GM18873 (cell line): ENCODE results near the gene MAPK1.
"Not testable (repeated sequence)": the region's sequence is repeated elsewhere in the genome, so short reads cannot be mapped to it uniquely, and the experiment has no call there.

Experiments
- ATAC-seq: cut with Tn5 transposase; IDR thresholded peaks from one replicate; pipeline ENCODE4 v1.9.1; 2021; ENCODE audit warnings: mild to moderate bottlenecking, moderate library complexity, moderate number of reproducible peaks; ENCODE audit not compliant: unreplicated experiment, low FRiP score

Gene MAPK1

GRCh38 chr22:21882754-21883333 lies 15.4 kb upstream of the MAPK1 start:
- not testable (repeated sequence) for ATAC-seq

GRCh38 chr22:21881841-21882753 lies 14.7 kb upstream of the MAPK1 start:
- ATAC-seq = no peak

GRCh38 chr22:21876486-21877176 lies 9.2 kb upstream of the MAPK1 start:
- ATAC-seq = no peak

- not testable (repeated sequence) for ATAC-seq
These were observed 7.5 kb upstream of the MAPK1 start for GRCh38 chr22:21874953-21875352.

- no peak for ATAC-seq
These were observed 6.2 kb upstream of the MAPK1 start for GRCh38 chr22:21873619-21874018.

GRCh38 chr22:21872741-21873140 lies 5.3 kb upstream of the MAPK1 start:
- not testable (repeated sequence) for ATAC-seq

GRCh38 chr22:21868651-21869050 lies 1.2 kb upstream of the MAPK1 start:
- ATAC-seq = no peak

- ATAC-seq = peak; percentile 3
These were observed 465 bp downstream of the MAPK1 start for GRCh38 chr22:21866833-21867527.

- no peak for ATAC-seq
These were observed 2.4 kb downstream of the MAPK1 start for GRCh38 chr22:21865041-21865440.

GRCh38 chr22:21862386-21863245 lies 4.8 kb downstream of the MAPK1 start:
- no peak for ATAC-seq

GRCh38 chr22:21861851-21862250 lies 5.6 kb downstream of the MAPK1 start:
- no peak for ATAC-seq

- no peak for ATAC-seq
These were observed 6.1 kb downstream of the MAPK1 start for GRCh38 chr22:21861264-21861848.

GRCh38 chr22:21860491-21861039 lies 6.9 kb downstream of the MAPK1 start:
- no peak for ATAC-seq

- no peak for ATAC-seq
These were observed 9.2 kb downstream of the MAPK1 start for GRCh38 chr22:21858025-21858764.

GRCh38 chr22:21857481-21857914 lies 9.9 kb downstream of the MAPK1 start:
- no peak for ATAC-seq

GRCh38 chr22:21856868-21857267 lies 10.6 kb downstream of the MAPK1 start:
- ATAC-seq = no peak

- no peak for ATAC-seq
These were observed 11.2 kb downstream of the MAPK1 start for GRCh38 chr22:21856197-21856596.

- ATAC-seq = no peak
These were observed 11.8 kb downstream of the MAPK1 start for GRCh38 chr22:21855676-21856075.
